ENCODE measurements around the gene ADAT1.

DNA sequence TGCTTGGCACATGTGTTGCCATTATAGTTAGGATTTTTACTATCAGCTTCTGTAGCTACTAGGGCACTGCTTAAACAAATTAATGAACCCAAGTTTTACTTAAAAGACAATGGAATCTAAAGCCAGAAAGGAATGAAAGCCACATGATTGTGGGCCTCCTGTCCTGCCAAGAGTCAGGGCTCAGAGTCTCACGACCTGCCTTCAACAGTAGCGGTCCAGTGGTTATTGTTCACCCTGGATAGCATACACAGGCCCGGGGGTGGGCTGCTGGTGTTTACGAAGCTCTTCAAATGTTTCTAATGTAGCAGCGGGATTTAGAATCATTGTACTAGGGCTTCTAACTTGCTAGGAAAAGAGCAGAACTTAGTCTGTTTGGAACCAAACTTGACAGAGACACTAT lies 49.1 kb downstream of the ADAT1 start:
- TF ChIP-seq, protein P1, sequence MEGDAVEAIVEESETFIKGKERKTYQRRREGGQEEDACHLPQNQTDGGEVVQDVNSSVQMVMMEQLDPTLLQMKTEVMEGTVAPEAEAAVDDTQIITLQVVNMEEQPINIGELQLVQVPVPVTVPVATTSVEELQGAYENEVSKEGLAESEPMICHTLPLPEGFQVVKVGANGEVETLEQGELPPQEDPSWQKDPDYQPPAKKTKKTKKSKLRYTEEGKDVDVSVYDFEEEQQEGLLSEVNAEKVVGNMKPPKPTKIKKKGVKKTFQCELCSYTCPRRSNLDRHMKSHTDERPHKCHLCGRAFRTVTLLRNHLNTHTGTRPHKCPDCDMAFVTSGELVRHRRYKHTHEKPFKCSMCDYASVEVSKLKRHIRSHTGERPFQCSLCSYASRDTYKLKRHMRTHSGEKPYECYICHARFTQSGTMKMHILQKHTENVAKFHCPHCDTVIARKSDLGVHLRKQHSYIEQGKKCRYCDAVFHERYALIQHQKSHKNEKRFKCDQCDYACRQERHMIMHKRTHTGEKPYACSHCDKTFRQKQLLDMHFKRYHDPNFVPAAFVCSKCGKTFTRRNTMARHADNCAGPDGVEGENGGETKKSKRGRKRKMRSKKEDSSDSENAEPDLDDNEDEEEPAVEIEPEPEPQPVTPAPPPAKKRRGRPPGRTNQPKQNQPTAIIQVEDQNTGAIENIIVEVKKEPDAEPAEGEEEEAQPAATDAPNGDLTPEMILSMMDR (IDR thresholded peaks at IDR 0.05), result no peak
- no peak for TF ChIP-seq POLR2A (IDR thresholded peaks at IDR 0.05)
